ENCODE measurements around the gene EFHC1.

DNA sequence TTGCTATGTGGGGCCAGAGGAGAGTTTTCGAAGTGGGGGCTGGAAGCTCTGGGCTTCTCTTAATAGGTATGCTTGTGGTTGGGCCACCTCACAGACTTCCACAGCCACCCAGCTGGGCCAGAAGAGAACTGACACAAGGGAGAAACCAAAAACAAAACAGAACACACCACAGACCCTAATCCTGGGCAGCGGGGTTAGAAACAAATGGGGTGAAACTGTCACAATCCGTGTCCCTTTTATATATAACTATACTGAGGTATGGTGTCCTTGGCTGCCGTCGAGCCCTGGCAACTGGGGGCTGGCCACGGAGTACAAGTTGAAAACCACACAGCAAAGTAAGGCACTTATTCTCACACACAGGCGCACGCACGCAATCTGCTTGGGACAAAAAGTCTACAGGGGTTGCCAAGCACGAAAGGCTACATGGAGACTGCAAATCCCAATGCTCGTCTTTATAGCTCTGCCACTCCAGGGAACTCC is 78.4 kb downstream of the EFHC1 start:
- TF ChIP-seq, protein P1, sequence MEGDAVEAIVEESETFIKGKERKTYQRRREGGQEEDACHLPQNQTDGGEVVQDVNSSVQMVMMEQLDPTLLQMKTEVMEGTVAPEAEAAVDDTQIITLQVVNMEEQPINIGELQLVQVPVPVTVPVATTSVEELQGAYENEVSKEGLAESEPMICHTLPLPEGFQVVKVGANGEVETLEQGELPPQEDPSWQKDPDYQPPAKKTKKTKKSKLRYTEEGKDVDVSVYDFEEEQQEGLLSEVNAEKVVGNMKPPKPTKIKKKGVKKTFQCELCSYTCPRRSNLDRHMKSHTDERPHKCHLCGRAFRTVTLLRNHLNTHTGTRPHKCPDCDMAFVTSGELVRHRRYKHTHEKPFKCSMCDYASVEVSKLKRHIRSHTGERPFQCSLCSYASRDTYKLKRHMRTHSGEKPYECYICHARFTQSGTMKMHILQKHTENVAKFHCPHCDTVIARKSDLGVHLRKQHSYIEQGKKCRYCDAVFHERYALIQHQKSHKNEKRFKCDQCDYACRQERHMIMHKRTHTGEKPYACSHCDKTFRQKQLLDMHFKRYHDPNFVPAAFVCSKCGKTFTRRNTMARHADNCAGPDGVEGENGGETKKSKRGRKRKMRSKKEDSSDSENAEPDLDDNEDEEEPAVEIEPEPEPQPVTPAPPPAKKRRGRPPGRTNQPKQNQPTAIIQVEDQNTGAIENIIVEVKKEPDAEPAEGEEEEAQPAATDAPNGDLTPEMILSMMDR (optimal IDR thresholded peaks at IDR 0.05 in 1 of 3, IDR thresholded peaks at IDR 0.05 in 1 of 3, conservative IDR thresholded peaks at IDR 0.05 in 1 of 3; ENCODE audit: extremely low read depth in 1 of 3, insufficient read depth in 2 of 3, low read length in 3 of 3), result no peak
- TF ChIP-seq EZH2 (IDR thresholded peaks at IDR 0.05; ENCODE audit: low read length), result no peak

All from keratinocyte (primary cell).